MM.1S (cell line): ENCODE measurements around the gene C17orf75.

Experiments used
- CTCF ChIP-seq: fragments of 300-600 bp; sonication (generic); IDR thresholded peaks from 2 replicates; pipeline ENCODE4 v1.5.1; 2016; ENCODE audit warnings: antibody characterized with exemption, low read length, mixed read lengths
- EZH2 ChIP-seq: fragments of 300-600 bp; sonication (generic); optimal IDR thresholded peaks from 2 replicates; pipeline ENCODE3; 2017; ENCODE audit warnings: low read depth, mild to moderate bottlenecking, antibody characterized with exemption, low read length, mixed read lengths

DNA sequence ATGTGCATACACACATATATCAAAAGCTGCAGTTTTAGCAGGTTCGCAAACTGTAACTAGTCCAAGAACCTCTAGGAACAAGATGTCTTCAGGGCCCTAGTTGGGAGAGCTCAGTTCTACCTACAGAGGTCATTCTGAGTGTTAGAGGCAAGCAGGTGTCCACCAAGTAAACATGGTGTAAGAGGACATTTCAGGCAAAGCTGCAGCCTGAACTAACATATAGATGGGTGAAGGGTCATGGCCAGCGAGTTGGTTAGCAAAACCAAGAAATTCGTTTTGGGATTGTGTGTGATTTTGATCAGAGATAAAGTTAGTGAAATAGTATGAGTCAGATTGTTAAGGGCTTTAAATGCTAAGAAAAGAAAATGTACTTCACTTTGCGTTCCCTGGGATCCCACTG is 24.6 kb downstream of the C17orf75 start:
- no peak for TF ChIP-seq EZH2
- no peak for TF ChIP-seq CTCF
